ENCODE data around the gene ADD3.

The ADD3 gene

GRCh38 chr10:109992485-109992884 lies 15.3 kb upstream of the ADD3 start:
- no peaks in the 10 kb centered on the region for H3K27me3 ChIP-seq (ENCODE audit: control insufficient read depth, insufficient read depth, low read length)
- no peaks in the 10 kb centered on the region for H3K4me1 ChIP-seq (ENCODE audit: control insufficient read depth, insufficient read depth, low read length)
- no peak for DNase-seq (ENCODE audit: low read depth, low spot score)
- no CpG with 5 or more reads among the region's 3 CpGs for WGBS (ENCODE audit: insufficient coverage, insufficient read length)
- H3K27ac ChIP-seq (ENCODE audit: low read length), result no peak overlapping the region
- H3K4me3 ChIP-seq (ENCODE audit: low read length), result no peak overlapping the region
- H3K36me3 ChIP-seq (ENCODE audit: control insufficient read depth, insufficient read depth, low read length), result no peaks in the 10 kb centered on the region
- H3K9me3 ChIP-seq (ENCODE audit: control insufficient read depth, insufficient read depth, low read length), result no peaks in the 10 kb centered on the region

DNA sequence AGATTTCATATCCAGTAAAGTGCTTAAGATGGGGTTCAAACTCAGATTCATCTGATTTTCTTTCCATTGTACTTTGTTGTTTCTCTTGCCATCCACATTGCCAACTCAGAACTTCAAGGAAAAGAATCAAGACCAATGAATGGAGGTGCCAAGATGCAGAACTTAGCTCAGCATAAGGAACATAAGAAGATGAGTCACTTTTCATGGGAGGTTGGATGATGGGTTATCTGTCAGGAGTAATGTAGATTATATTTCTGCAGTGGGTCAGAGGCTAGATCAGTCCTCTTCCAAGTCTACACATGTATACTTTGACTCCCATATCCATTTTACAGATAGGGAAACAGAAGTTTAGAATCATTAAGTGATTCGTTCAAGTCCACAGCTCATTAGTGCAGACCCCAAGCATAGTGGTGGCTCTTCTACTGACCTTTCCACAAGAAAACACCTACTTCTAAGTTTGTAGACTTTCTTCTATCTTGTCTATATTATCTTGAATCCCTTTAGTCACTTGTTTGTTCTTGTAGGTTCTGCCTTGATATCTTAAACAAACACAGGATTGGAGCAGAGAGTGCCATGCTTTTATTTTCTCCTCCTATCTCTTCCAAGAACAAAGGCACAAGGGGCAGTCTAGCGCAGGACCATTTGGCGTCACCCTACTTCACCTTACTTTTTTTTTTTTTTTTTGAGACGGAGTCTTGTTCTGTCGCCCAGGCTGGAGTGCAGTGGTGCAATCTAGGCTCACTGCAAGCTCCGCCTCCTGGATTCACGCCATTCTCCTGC lies 14.0 kb upstream of the ADD3 start:
- H3K4me1 ChIP-seq (ENCODE audit: control insufficient read depth, insufficient read depth, low read length), result no peaks in the 10 kb centered on the region

GRCh38 chr10:109994711-109995577 lies 12.8 kb upstream of the ADD3 start:
- H3K27ac ChIP-seq (ENCODE audit: low read length), result no peak overlapping the region
- H3K9me3 ChIP-seq (ENCODE audit: control insufficient read depth, insufficient read depth, low read length), result no peaks in the 10 kb centered on the region
- DNase-seq (ENCODE audit: low read depth, low spot score), result no peak
- no peak overlapping the region for H3K4me3 ChIP-seq (ENCODE audit: low read length)
- no peaks in the 10 kb centered on the region for H3K36me3 ChIP-seq (ENCODE audit: control insufficient read depth, insufficient read depth, low read length)
- WGBS (ENCODE audit: insufficient coverage, insufficient read length), result no CpG with 5 or more reads among the region's 5 CpGs
- H3K27me3 ChIP-seq (ENCODE audit: control insufficient read depth, insufficient read depth, low read length), result no peaks in the 10 kb centered on the region
- no peaks in the 10 kb centered on the region for H3K4me1 ChIP-seq (ENCODE audit: control insufficient read depth, insufficient read depth, low read length)

More for the DNA sequence above, 14.0 kb upstream of the ADD3 start:
- H3K9me3 ChIP-seq (ENCODE audit: control insufficient read depth, insufficient read depth, low read length), result no peaks in the 10 kb centered on the region
- H3K27me3 ChIP-seq (ENCODE audit: control insufficient read depth, insufficient read depth, low read length), result no peaks in the 10 kb centered on the region
- WGBS (ENCODE audit: insufficient coverage, insufficient read length), result no CpG with 5 or more reads among the region's 7 CpGs
- H3K4me3 ChIP-seq (ENCODE audit: low read length), result no peak overlapping the region
- DNase-seq (ENCODE audit: low read depth, low spot score), result no peak
- H3K36me3 ChIP-seq (ENCODE audit: control insufficient read depth, insufficient read depth, low read length), result no peaks in the 10 kb centered on the region
- no peak overlapping the region for H3K27ac ChIP-seq (ENCODE audit: low read length)

- H3K4me3 ChIP-seq (ENCODE audit: low read length), result no peak overlapping the region
- no peaks in the 10 kb centered on the region for H3K36me3 ChIP-seq (ENCODE audit: control insufficient read depth, insufficient read depth, low read length)
- H3K9me3 ChIP-seq (ENCODE audit: control insufficient read depth, insufficient read depth, low read length), result no peaks in the 10 kb centered on the region
- H3K27me3 ChIP-seq (ENCODE audit: control insufficient read depth, insufficient read depth, low read length), result no peaks in the 10 kb centered on the region
- WGBS (ENCODE audit: insufficient coverage, insufficient read length), result no CpG with 5 or more reads among the region's 3 CpGs
- no peaks in the 10 kb centered on the region for H3K4me1 ChIP-seq (ENCODE audit: control insufficient read depth, insufficient read depth, low read length)
- H3K27ac ChIP-seq (ENCODE audit: low read length), result no peak overlapping the region
- DNase-seq (ENCODE audit: low read depth, low spot score), result no peak
Observed at GRCh38 chr10:109995595-109995994, 12.2 kb upstream of the ADD3 start.

GRCh38 chr10:109996225-109996624 lies 11.6 kb upstream of the ADD3 start:
- no peak overlapping the region for H3K4me3 ChIP-seq (ENCODE audit: low read length)
- no peaks in the 10 kb centered on the region for H3K9me3 ChIP-seq (ENCODE audit: control insufficient read depth, insufficient read depth, low read length)
- WGBS (ENCODE audit: insufficient coverage, insufficient read length), result no CpG with 5 or more reads among the region's 2 CpGs
- no peak for DNase-seq (ENCODE audit: low read depth, low spot score)
- H3K4me1 ChIP-seq (ENCODE audit: control insufficient read depth, insufficient read depth, low read length), result no peaks in the 10 kb centered on the region
- H3K27me3 ChIP-seq (ENCODE audit: control insufficient read depth, insufficient read depth, low read length), result no peaks in the 10 kb centered on the region
- H3K36me3 ChIP-seq (ENCODE audit: control insufficient read depth, insufficient read depth, low read length), result no peaks in the 10 kb centered on the region
- H3K27ac ChIP-seq (ENCODE audit: low read length), result no peak overlapping the region

- H3K9me3 ChIP-seq (ENCODE audit: control insufficient read depth, insufficient read depth, low read length), result no peaks in the 10 kb centered on the region
- no peak overlapping the region for H3K27ac ChIP-seq (ENCODE audit: low read length)
- H3K4me1 ChIP-seq (ENCODE audit: control insufficient read depth, insufficient read depth, low read length), result no peaks in the 10 kb centered on the region; the same call in 1 of the 2 replicates
- no peaks in the 10 kb centered on the region for H3K27me3 ChIP-seq (ENCODE audit: control insufficient read depth, insufficient read depth, low read length)
- H3K36me3 ChIP-seq (ENCODE audit: control insufficient read depth, insufficient read depth, low read length), result no peaks in the 10 kb centered on the region
- DNase-seq (ENCODE audit: low read depth, low spot score), result no peak
- no peak overlapping the region for H3K4me3 ChIP-seq (ENCODE audit: low read length)
- no CpG with 5 or more reads among the region's 3 CpGs for WGBS (ENCODE audit: insufficient coverage, insufficient read length)
Observed at GRCh38 chr10:109996766-109997171, 11.0 kb upstream of the ADD3 start.

- no peaks in the 10 kb centered on the region for H3K27me3 ChIP-seq (ENCODE audit: control insufficient read depth, insufficient read depth, low read length)
- no peaks in the 10 kb centered on the region for H3K9me3 ChIP-seq (ENCODE audit: control insufficient read depth, insufficient read depth, low read length)
- no peak overlapping the region for H3K27ac ChIP-seq (ENCODE audit: low read length)
- no peaks in the 10 kb centered on the region for H3K36me3 ChIP-seq (ENCODE audit: control insufficient read depth, insufficient read depth, low read length)
- WGBS (ENCODE audit: insufficient coverage, insufficient read length), result no CpG with 5 or more reads among the region's 2 CpGs
- no peak overlapping the region for H3K4me3 ChIP-seq (ENCODE audit: low read length)
- peaks cover 1% of the 10 kb centered on the region; the same call in 1 of the 2 replicates for H3K4me1 ChIP-seq (ENCODE audit: control insufficient read depth, insufficient read depth, low read length)
- DNase-seq (ENCODE audit: low read depth, low spot score), result no peak
Observed at GRCh38 chr10:109997233-109997632, 10.6 kb upstream of the ADD3 start.

DNA sequence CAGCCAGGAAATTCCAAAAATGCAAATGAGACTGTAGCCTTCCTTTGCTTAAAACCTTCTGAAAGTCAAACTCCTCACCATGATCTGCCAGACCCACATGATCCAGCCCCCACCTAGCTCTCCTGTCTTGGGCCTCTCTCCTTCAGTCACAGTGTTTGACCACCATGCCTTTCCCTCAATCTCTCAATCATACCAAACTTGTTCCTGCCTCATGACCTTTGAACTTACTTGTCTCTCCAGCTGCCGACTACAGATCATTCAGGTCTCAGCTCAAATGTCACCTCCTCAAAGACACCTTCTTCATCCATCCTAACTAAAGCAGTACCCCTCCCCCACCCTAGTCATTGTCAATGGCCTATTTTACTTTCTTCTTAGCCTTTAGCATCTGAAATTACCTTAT lies 9.3 kb upstream of the ADD3 start:
- no peak overlapping the region for H3K4me3 ChIP-seq (ENCODE audit: low read length)
- H3K4me1 ChIP-seq (ENCODE audit: control insufficient read depth, insufficient read depth, low read length), result peaks cover 2% of the 10 kb centered on the region; the same call in 1 of the 2 replicates
- H3K36me3 ChIP-seq (ENCODE audit: control insufficient read depth, insufficient read depth, low read length), result no peaks in the 10 kb centered on the region
- no peaks in the 10 kb centered on the region for H3K27me3 ChIP-seq (ENCODE audit: control insufficient read depth, insufficient read depth, low read length)
- no CpG with 5 or more reads among the region's 1 CpG for WGBS (ENCODE audit: insufficient coverage, insufficient read length)
- H3K9me3 ChIP-seq (ENCODE audit: control insufficient read depth, insufficient read depth, low read length), result no peaks in the 10 kb centered on the region
- DNase-seq (ENCODE audit: low read depth, low spot score), result no peak
- no peak overlapping the region for H3K27ac ChIP-seq (ENCODE audit: low read length)

GRCh38 chr10:110002801-110003523 lies 4.8 kb upstream of the ADD3 start:
- no CpG with 5 or more reads among the region's 2 CpGs for WGBS (ENCODE audit: insufficient coverage, insufficient read length)
- Histone ChIP-seq H3K4me3 (ENCODE audit: low read length) (no peak overlapping the region), H3K9me3 (ENCODE audit: control insufficient read depth, insufficient read depth, low read length) (no peaks in the 10 kb centered on the region), H3K27me3 (ENCODE audit: control insufficient read depth, insufficient read depth, low read length) (no peaks in the 10 kb centered on the region), H3K4me1 (ENCODE audit: control insufficient read depth, insufficient read depth, low read length) (peaks cover 2% of the 10 kb centered on the region), H3K27ac (ENCODE audit: low read length) (no peak overlapping the region), H3K36me3 (ENCODE audit: control insufficient read depth, insufficient read depth, low read length) (no peaks in the 10 kb centered on the region)
- no peak for DNase-seq (ENCODE audit: low read depth, low spot score)

GRCh38 chr10:110003524-110003885 lies 4.3 kb upstream of the ADD3 start:
- Histone ChIP-seq H3K4me1 (ENCODE audit: control insufficient read depth, insufficient read depth, low read length) (peaks cover 2% of the 10 kb centered on the region), H3K27me3 (ENCODE audit: control insufficient read depth, insufficient read depth, low read length) (no peaks in the 10 kb centered on the region), H3K4me3 (ENCODE audit: low read length) (no peak overlapping the region), H3K27ac (ENCODE audit: low read length) (no peak overlapping the region), H3K9me3 (ENCODE audit: control insufficient read depth, insufficient read depth, low read length) (no peaks in the 10 kb centered on the region), H3K36me3 (ENCODE audit: control insufficient read depth, insufficient read depth, low read length) (no peaks in the 10 kb centered on the region)
- no peak for DNase-seq (ENCODE audit: low read depth, low spot score)
- WGBS (ENCODE audit: insufficient coverage, insufficient read length), result no CpG with 5 or more reads among the region's 4 CpGs
